HepG2 (cell line): ENCODE data around the gene WSCD2.

Experiments
- BRF2 ChIP-seq: sonication (generic); formaldehyde crosslinking; IDR thresholded peaks from 2 replicates; pipeline ENCODE4 v1.8.1; 2022; ENCODE audit warnings: mild to moderate bottlenecking, missing genetic modification reagents
- CENPX ChIP-seq: sonication (generic); formaldehyde crosslinking; IDR thresholded peaks from 2 replicates; pipeline ENCODE4 v1.9.0; 2021; ENCODE audit warnings: mild to moderate bottlenecking, missing genetic modification reagents, moderate library complexity
- CTCF ChIP-seq: sonication (generic); formaldehyde crosslinking; IDR thresholded peaks from 2 replicates; pipeline ENCODE4 v1.5.0; 2020; ENCODE audit warnings: mild to moderate bottlenecking, missing genetic modification reagents, moderate library complexity
- HCFC1 ChIP-seq: fragments of 150-350 bp; IDR thresholded peaks from 2 replicates; pipeline ENCODE4 v1.6.1; 2014; ENCODE audit warnings: low read depth, low read length
- NR2F2 ChIP-seq: IDR thresholded peaks from 2 replicates; pipeline ENCODE4 v1.6.1; 2012; ENCODE audit warnings: low read depth, inconsistent platforms, borderline replicate concordance
- PATZ1 ChIP-seq: sonication (generic); formaldehyde crosslinking; IDR thresholded peaks from 2 replicates; pipeline ENCODE4 v1.4.0; 2020; ENCODE audit warnings: missing genetic modification reagents
- PRDM15 ChIP-seq: sonication (generic); formaldehyde crosslinking; IDR thresholded peaks from 2 replicates; pipeline ENCODE4 v1.4.0; 2020; ENCODE audit warnings: missing genetic modification reagents
- RAD21 ChIP-seq: fragments of 450-650 bp; formaldehyde crosslinking; IDR thresholded peaks from 2 replicates; pipeline ENCODE4 v1.5.0; 2020; ENCODE audit warnings: mild to moderate bottlenecking
- TEAD3 ChIP-seq: optimal IDR thresholded peaks from 2 replicates; pipeline ENCODE3; 2016; ENCODE audit warnings: borderline replicate concordance
- YY1 ChIP-seq: IDR thresholded peaks from 2 replicates; pipeline ENCODE4 v1.6.1; 2011; ENCODE audit warnings: low read length, low read depth, moderate library complexity, mild to moderate bottlenecking; ENCODE audit not compliant: insufficient read depth, insufficient replicate concordance

- no peak for TF ChIP-seq YY1
- TF ChIP-seq BRF2 (CRISPR knock-in tag), result no peak
- no peak for TF ChIP-seq CTCF
- TF ChIP-seq PATZ1, result no peak
- no peak for TF ChIP-seq TEAD3 (CRISPR knock-in tag)
- TF ChIP-seq PRDM15 (CRISPR knock-in tag), result no peak
- TF ChIP-seq HCFC1, result no peak
- no peak for TF ChIP-seq CENPX
- TF ChIP-seq NR2F2, result no peak
- no peak for TF ChIP-seq RAD21 (CRISPR knock-in tag)
These were observed 168.3 kb downstream of the WSCD2 start for GRCh38 chr12:108297424-108297823.
